GM10266 (cell line): Measurements from ENCODE around the gene ZPR1.
"Not testable (repeated sequence)": the region's sequence is repeated elsewhere in the genome, so short reads cannot be mapped to it uniquely, and the experiment has no call there.

Source experiments
- DNase-seq: peaks from one replicate; pipeline ENCODE4 v3.0.0; 2012; ENCODE audit errors: extremely low spot score
- TF ChIP-seq, protein P1 (sequence below): IDR thresholded peaks from 2 replicates; pipeline ENCODE4 v1.5.1; 2012; ENCODE audit warnings: mild to moderate bottlenecking, low read depth; ENCODE audit not compliant: control insufficient read depth, insufficient read depth; ENCODE audit errors: missing control alignments

The ZPR1 gene, protein sequence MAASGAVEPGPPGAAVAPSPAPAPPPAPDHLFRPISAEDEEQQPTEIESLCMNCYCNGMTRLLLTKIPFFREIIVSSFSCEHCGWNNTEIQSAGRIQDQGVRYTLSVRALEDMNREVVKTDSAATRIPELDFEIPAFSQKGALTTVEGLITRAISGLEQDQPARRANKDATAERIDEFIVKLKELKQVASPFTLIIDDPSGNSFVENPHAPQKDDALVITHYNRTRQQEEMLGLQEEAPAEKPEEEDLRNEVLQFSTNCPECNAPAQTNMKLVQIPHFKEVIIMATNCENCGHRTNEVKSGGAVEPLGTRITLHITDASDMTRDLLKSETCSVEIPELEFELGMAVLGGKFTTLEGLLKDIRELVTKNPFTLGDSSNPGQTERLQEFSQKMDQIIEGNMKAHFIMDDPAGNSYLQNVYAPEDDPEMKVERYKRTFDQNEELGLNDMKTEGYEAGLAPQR

DNA sequence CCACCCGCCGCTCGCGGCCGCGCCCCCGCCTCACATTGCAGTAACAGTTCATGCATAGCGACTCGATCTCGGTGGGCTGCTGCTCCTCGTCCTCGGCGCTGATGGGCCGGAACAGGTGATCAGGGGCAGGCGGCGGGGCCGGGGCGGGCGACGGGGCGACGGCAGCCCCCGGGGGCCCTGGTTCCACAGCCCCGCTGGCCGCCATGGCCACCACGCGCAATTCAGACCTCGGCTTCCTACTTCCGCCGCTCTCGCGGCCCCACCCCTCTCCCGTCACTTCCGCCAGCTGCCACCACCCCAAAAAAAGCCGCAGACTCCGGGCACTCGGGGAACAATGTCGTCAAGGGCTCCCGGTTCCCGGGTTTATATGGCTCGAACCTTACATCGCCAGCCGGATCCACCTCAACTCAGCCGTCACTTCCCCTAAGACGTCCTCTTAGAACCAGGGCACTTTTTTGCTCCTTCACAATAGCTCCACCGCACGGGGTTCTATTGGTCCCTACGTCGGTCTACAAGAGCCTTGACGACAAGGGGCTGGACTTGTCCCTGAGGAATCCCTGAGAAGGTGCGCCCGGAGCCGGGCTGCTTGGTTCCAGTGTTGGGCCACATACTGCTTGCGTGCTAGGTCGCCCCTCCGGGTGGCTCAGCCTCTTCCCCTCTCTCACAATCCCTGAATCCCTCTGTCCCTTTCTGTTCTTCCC, at the start of gene ZPR1:
ZPR1 (minus strand) TSS at position 238 of the 701 bp plus-strand sequence; CDS start at position 205, 33 bp downstream.
- peak; percentile 95 for DNase-seq
- TF ChIP-seq, protein P1, sequence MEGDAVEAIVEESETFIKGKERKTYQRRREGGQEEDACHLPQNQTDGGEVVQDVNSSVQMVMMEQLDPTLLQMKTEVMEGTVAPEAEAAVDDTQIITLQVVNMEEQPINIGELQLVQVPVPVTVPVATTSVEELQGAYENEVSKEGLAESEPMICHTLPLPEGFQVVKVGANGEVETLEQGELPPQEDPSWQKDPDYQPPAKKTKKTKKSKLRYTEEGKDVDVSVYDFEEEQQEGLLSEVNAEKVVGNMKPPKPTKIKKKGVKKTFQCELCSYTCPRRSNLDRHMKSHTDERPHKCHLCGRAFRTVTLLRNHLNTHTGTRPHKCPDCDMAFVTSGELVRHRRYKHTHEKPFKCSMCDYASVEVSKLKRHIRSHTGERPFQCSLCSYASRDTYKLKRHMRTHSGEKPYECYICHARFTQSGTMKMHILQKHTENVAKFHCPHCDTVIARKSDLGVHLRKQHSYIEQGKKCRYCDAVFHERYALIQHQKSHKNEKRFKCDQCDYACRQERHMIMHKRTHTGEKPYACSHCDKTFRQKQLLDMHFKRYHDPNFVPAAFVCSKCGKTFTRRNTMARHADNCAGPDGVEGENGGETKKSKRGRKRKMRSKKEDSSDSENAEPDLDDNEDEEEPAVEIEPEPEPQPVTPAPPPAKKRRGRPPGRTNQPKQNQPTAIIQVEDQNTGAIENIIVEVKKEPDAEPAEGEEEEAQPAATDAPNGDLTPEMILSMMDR = no peak

DNA sequence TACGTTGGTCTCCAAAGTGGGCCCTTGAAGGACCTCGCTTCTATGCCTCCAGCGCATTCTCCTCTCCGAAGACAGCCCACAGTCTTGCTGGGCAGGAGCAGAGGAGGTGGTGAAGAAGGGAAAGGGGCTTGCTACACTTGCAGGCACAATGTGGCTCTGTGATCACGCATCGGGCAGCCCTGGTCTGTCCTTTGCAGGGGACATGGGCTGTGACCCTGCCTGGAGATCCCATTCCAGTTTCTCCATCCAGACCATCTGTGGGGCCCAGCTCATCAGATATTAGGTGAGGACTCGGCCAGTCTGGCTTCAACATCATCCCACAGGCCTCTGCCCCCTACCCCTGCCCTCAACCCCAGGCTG, 48.8 kb upstream of the ZPR1 start:
- DNase-seq = no peak
- TF ChIP-seq, protein P1 = no peak

DNA sequence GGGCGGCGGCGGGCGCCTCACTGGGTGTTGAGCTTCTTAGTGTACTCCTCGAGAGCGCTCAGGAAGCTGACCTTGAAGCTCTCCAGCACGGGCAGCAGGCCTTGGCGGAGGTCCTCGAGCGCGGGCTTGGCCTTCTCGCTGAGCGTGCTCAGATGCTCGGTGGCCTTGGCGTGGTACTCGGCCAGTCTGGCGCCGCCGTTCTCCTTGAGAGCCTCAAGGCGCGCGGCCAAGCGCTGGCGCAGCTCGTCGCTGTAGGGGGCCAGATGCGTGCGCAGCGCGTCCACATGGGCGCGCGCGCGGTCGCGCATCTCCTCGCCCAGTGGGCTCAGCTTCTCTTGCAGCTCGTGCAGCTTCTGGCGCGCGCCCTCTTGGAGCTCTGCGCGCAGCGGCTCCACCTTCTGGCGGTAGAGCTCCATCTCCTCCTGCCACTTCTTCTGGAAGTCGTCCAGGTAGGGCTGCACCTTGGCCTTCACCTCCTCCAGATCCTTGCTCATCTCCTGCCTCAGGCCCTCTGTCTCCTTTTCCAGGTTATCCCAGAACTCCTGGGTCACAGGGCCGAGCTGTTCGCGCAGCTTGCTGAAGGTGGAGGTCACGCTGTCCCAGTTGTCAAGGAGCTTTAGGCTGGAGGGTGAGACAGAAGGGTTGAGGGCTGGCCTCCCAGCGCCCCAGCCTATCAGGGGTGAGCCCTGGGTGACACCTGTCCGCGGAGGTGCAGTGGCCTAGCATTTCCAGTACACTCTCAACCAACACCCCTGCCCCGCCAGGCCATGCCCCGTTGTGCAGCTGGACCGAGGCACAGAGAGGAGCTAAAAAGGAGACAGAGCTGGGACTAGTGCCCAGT, 48.2 kb upstream of the ZPR1 start:
- peak; percentile 88 for DNase-seq
- TF ChIP-seq, protein P1 = peak; percentile 69

DNA sequence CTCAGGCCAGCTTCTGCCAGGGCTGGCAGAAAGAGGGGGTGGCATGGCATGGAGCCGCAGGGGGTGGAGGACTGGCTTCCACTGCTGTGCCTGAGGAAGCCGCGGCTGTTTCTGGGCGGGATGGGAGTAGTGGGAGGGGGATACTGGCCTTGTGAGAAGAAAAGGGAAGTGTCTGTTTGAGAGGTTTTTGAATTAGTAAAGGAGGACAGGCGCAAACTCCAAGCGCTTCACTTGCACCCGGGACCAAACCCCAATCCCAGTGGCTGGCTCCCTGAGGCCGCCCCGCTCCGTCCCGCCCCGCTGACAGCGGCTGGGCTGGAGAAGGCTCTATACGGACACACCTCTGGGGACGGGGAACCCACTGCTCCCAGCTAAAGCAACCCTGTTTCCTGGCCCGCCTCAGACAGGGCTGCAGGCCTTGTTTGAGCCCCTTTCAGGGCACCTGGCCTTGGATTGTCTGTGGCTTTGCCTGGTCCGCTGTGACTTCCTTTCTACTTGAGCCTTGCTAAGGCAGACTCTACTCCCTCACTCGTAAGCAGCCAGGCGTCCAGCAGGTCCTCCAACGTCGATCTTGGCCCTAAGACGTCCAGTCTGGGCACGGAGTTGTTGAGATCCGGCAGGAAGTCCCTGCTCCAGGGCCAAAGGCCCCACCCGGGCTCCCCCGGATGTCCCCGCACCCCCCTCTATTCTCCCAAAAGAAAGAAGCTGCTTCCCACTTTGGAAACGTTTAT, 47.4 kb upstream of the ZPR1 start:
- DNase-seq = no peak
- TF ChIP-seq, protein P1 = no peak

DNA sequence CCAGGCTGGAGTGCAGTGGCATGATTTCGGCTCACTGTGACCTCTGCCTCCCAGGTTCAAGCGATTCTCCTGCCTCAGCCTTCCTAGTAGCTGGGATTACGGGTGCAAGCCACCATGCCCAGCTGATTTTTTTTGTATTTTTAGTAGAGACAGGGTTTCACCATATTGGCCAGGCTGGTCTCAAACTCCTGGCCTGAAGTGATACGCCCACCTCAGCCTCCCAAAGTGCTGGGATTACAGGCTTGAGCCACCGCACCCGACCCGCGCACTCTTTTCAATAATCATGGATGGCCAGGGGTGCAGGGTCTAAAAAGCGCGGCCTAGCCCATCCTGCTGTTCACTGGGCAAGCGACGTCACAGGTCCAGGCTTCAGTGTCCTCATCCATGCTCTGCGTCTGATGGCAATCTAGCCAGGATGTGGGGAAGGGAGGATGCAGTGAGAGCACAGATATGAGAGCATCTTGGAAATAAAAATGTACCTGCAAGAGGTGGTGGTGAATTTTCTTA, 46.8 kb upstream of the ZPR1 start:
- DNase-seq = not testable (repeated sequence)

DNA sequence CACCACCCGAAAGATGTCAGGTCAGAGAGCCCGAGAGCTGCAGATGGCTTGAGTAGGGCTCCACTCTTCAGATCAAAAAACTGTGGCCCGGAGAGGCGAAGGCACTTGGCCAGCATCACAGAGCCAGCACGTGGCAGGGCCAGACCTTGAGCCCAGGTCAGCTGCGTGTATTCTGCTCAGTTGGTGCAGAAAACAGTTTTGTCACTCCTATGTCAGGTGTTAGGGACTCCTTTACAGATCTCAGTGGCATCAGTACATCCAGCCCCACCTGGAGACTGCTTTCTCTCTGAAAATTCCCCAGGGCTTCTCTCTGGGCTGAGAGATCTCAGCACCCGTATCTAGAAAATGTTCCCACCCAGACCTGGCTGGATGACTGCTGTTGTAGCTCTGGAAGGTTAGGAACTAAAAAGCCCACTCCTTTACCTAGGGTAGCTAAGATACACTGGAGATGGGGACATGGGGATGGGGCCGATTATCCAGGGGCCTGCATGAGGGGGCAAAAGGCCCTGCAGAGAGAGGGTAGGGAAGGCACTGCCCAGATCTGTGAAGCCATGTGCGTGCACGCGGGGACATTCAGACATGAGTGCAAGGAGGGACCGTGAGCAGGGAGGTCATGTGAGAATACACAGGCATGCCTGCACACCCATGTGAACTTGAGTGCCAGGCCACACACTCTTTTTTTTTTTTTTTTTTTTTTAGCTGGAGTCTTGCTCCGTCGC, 46.2 kb upstream of the ZPR1 start:
- DNase-seq = no peak
- TF ChIP-seq, protein P1 = no peak
